ENCODE measurements around the gene STIL. TPM values are rescaled to one million over a fixed set of nuclear protein-coding genes. Genes with fewer than 3 reads are reported as not detected.

Gene STIL
- total RNA-seq (2022; extraction: Qiagen RNA extraction; ENCODE audit: low read depth): 9.3 to 10.9 TPM (median 10.3 TPM) in 5 replicates

GRCh38 chr1:47313915-47314664 lies at the start of gene STIL:
STIL (minus strand) TSS chr1:47314147; CDS start chr1:47310319, 3,828 bp downstream.

GRCh38 chr1:47333578-47333921 lies 19.6 kb upstream of the STIL start, which contains the start of gene CMPK1:
CMPK1 (plus strand) TSS chr1:47333790; CDS start chr1:47333946, 156 bp downstream.

GRCh38 chr1:47232187-47232874 lies 81.6 kb downstream of the STIL start, which contains the start of gene TAL1:
TAL1 (minus strand) TSS chr1:47232225; CDS start chr1:47225888, 6,337 bp downstream.

Other genes starting within 250 kb of the STIL start
- not detected in 5 replicates for gene CYP4Z1, start 246.9 kb downstream of the STIL start, total RNA-seq (2022; extraction: Qiagen RNA extraction; ENCODE audit: low read depth)
- not detected in 5 replicates for gene CYP4A22, start 176.7 kb downstream of the STIL start, total RNA-seq (2022; extraction: Qiagen RNA extraction; ENCODE audit: low read depth)
- gene PDZK1IP1, start 124.1 kb downstream of the STIL start, total RNA-seq (2022; extraction: Qiagen RNA extraction; ENCODE audit: low read depth): 5.8 to 11.2 TPM (median 6.8 TPM) in 5 replicates
- not detected in 5 replicates for gene TAL1, start 81.9 kb downstream of the STIL start, total RNA-seq (2022; extraction: Qiagen RNA extraction; ENCODE audit: low read depth)
- 36.2 to 83.4 TPM (median 64.0 TPM) in 5 replicates for gene CMPK1, start 19.6 kb upstream of the STIL start, total RNA-seq (2022; extraction: Qiagen RNA extraction; ENCODE audit: low read depth)
- 0.07 to 0.11 TPM in 2 of 5 replicates, not detected in the others for gene FOXE3, start 102.1 kb upstream of the STIL start, total RNA-seq (2022; extraction: Qiagen RNA extraction; ENCODE audit: low read depth)
- gene FOXD2, start 123.9 kb upstream of the STIL start, total RNA-seq (2022; extraction: Qiagen RNA extraction; ENCODE audit: low read depth): 0.34 to 0.73 TPM (median 0.54 TPM) in 5 replicates